ENCODE results near the gene ZNF527. TPM values are rescaled to one million over a fixed set of nuclear protein-coding genes. Genes with fewer than 3 reads are reported as not detected.

The ZNF527 gene
- 1 to 10 TPM; 2.4 to 3.0 TPM for total RNA-seq

- Histone ChIP-seq H3K27me3 (no peaks in the 10 kb centered on the region), H3K9ac (ENCODE audit: low read depth in 2 of 2, low read length in 2 of 2) (peak within 1 kb of the TSS; percentile 60 to 73), H3K36me3 (no peaks in the 10 kb centered on the region), H3K4me1 (no peaks in the 10 kb centered on the region), H3K27ac (peak within 1 kb of the TSS; percentile 85), H3K4me3 (peak within 1 kb of the TSS; percentile 48), H3K9me3 (no peaks in the 10 kb centered on the region)
- peak; percentile 98 for DNase-seq
- intact Hi-C loops (cut with DNase I) = no loop called here
- TF ChIP-seq CTCF (IDR thresholded peaks at IDR 0.05) = no peak
Observed at GRCh38 chr19:37370880-37371661, at the start of gene ZNF527. Gene ZNF527, plus strand, starts transcription at chr19:37371099. Its CDS starts 3,100 bp downstream, at chr19:37374199.

GRCh38 chr19:37329686-37330085 is 41.2 kb upstream of the ZNF527 start:
- Histone ChIP-seq H3K36me3 (no peaks in the 10 kb centered on the region), H3K9me3 (no peaks in the 10 kb centered on the region)
- DNase-seq = no peak

GRCh38 chr19:37332839-37333238 is 38.1 kb upstream of the ZNF527 start:
- no peak for TF ChIP-seq CTCF (IDR thresholded peaks at IDR 0.05)
- H3K27ac ChIP-seq = no peak overlapping the region
- H3K9me3 ChIP-seq = no peaks in the 10 kb centered on the region
- H3K4me1 ChIP-seq = no peaks in the 10 kb centered on the region
- no peaks in the 10 kb centered on the region for H3K27me3 ChIP-seq
- no peak for DNase-seq
- intact Hi-C loops (cut with DNase I) = no loop called here
- no peak overlapping the region for H3K9ac ChIP-seq (ENCODE audit: low read depth in 2 of 2, low read length in 2 of 2)
- H3K4me3 ChIP-seq = no peak overlapping the region
- no peaks in the 10 kb centered on the region for H3K36me3 ChIP-seq

More at GRCh38 chr19:37329686-37330085, 41.2 kb upstream of the ZNF527 start:
- Histone ChIP-seq H3K27me3 (no peaks in the 10 kb centered on the region), H3K4me3 (no peak overlapping the region), H3K27ac (no peak overlapping the region), H3K9ac (ENCODE audit: low read depth in 2 of 2, low read length in 2 of 2) (no peak overlapping the region), H3K4me1 (no peaks in the 10 kb centered on the region)
- intact Hi-C loops (cut with DNase I) = no loop called here
- TF ChIP-seq CTCF (IDR thresholded peaks at IDR 0.05) = no peak

- H3K27ac ChIP-seq = no peak overlapping the region
- intact Hi-C loops (cut with DNase I) = no loop called here
- H3K9ac ChIP-seq (ENCODE audit: low read depth in 2 of 2, low read length in 2 of 2) = no peak overlapping the region
- TF ChIP-seq CTCF (IDR thresholded peaks at IDR 0.05) = no peak
- no peak for DNase-seq
- no peaks in the 10 kb centered on the region for H3K9me3 ChIP-seq
- no peak overlapping the region for H3K4me3 ChIP-seq
- H3K36me3 ChIP-seq = no peaks in the 10 kb centered on the region
- H3K27me3 ChIP-seq = no peaks in the 10 kb centered on the region
- no peaks in the 10 kb centered on the region for H3K4me1 ChIP-seq
Observed at GRCh38 chr19:37333457-37333856, 37.4 kb upstream of the ZNF527 start.

- Histone ChIP-seq H3K27ac (peak overlapping the region; percentile 74), H3K27me3 (no peaks in the 10 kb centered on the region), H3K36me3 (no peaks in the 10 kb centered on the region), H3K9me3 (no peaks in the 10 kb centered on the region), H3K4me3 (peak overlapping the region; percentile 73), H3K9ac (ENCODE audit: low read depth in 2 of 2, low read length in 2 of 2) (peak overlapping the region; percentile 50 to 79), H3K4me1 (no peaks in the 10 kb centered on the region)
- DNase-seq = peak; percentile 92
- no peak for TF ChIP-seq CTCF (IDR thresholded peaks at IDR 0.05)
- intact Hi-C loops (cut with DNase I) = no loop called here
Observed at GRCh38 chr19:37334179-37335071, 36.5 kb upstream of the ZNF527 start.
